ENCODE results near the gene GABRD.

Gene GABRD

GRCh38 chr1:1986451-1987141 lies 32.5 kb upstream of the GABRD start:
- no peak for DNase-seq

- DNase-seq: no peak
Observed at GRCh38 chr1:1987142-1987510, 32.0 kb upstream of the GABRD start.

GRCh38 chr1:1988061-1988945 lies 30.8 kb upstream of the GABRD start:
- no peak for DNase-seq

- DNase-seq: no peak
Observed at GRCh38 chr1:1989102-1989542, 30.0 kb upstream of the GABRD start.

GRCh38 chr1:1989789-1990188 lies 29.4 kb upstream of the GABRD start:
- no peak for DNase-seq

- DNase-seq: no peak
Observed at GRCh38 chr1:1990222-1990621, 28.9 kb upstream of the GABRD start.

- no peak for DNase-seq
Observed at GRCh38 chr1:1994536-1994935, 24.6 kb upstream of the GABRD start.

- no peak for DNase-seq
Observed at GRCh38 chr1:1996207-1996651, 22.9 kb upstream of the GABRD start.

- DNase-seq: no peak
Observed at GRCh38 chr1:1997576-1997975, 21.6 kb upstream of the GABRD start.

GRCh38 chr1:2000432-2000831 lies 18.7 kb upstream of the GABRD start:
- DNase-seq: no peak

GRCh38 chr1:2000850-2001249 lies 18.3 kb upstream of the GABRD start:
- DNase-seq: no peak

- no peak for DNase-seq
Observed at GRCh38 chr1:2001773-2002411, 17.3 kb upstream of the GABRD start.

- DNase-seq: no peak
Observed at GRCh38 chr1:2003541-2004131, 15.5 kb upstream of the GABRD start, which contains the start of gene CFAP74. Gene CFAP74, minus strand, starts transcription at chr1:2003786. Its CDS starts 12,830 bp downstream, at chr1:1990956.

- DNase-seq: no peak
Observed at GRCh38 chr1:2004856-2005255, 14.3 kb upstream of the GABRD start.

- no peak for DNase-seq
Observed at GRCh38 chr1:2009101-2010053, 9.8 kb upstream of the GABRD start.

GRCh38 chr1:2014181-2014580 lies 5.0 kb upstream of the GABRD start:
- DNase-seq: no peak

GRCh38 chr1:2014741-2015735 lies 4.1 kb upstream of the GABRD start:
- DNase-seq: no peak

GRCh38 chr1:2016123-2016522 lies 3.0 kb upstream of the GABRD start:
- no peak for DNase-seq

GRCh38 chr1:2018217-2019171 lies 651 bp upstream of the GABRD start:
- DNase-seq: no peak
